ENCODE measurements around the gene APBA1. TPM values are rescaled to one million over a fixed set of nuclear protein-coding genes. Genes with fewer than 3 reads are reported as not detected.

APBA1 gene
- total RNA-seq, 1 experiment from 2014 or later = 0.05 TPM

DNA sequence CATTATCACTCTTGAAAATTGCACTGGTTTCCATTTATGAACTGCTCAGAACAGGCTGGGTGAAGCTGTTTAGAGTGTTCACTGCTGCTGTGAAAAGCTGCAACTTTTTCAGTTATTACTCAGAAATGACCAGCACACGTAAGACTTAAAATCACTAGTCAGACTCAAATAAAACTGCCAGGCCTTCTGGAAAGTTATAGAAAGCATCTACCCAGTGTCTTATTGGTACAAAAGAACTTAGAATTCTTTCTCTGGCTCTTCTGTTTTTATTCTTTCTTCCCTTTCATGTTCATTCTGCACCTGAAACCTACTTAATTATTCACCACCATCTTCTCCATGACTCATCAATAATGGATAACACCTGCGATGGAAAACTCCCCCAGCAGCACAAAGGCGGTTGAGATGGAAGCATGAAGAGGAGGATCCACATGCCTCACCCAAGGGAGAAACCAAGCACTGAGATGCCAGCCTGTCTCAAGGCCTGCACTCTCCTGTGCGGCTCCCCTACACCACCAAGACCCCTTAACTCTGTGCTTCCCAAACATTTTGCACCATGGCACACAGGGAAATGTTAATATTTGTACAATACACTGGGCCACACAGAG lies 175.2 kb downstream of the APBA1 start:
- DNase-seq (ENCODE audit: low read depth, low spot score) (no peak), ATAC-seq (no peak)
- no peaks in the 10 kb centered on the region for H3K36me3 ChIP-seq (ENCODE audit: control insufficient read depth, insufficient read depth, low read length)
- no TSS peak for BruUV-seq (replicated peaks)
- no peaks in the 10 kb centered on the region for H3K27me3 ChIP-seq (ENCODE audit: control insufficient read depth, insufficient read depth, low read length)
- H3K4me1 ChIP-seq (ENCODE audit: control insufficient read depth, insufficient read depth, low read length) = no peaks in the 10 kb centered on the region
- no peak overlapping the region for H3K27ac ChIP-seq (ENCODE audit: low read length)
- in situ Hi-C loops (cut with HindIII; ENCODE audit: low pct_unique_long_range_greater_than_20kb, low sequenced_read_pairs) (no loop called here), intact Hi-C loops (cut with micrococcal nuclease; ENCODE audit: unreplicated experiment) (no loop called here)
- H3K4me3 ChIP-seq (ENCODE audit: low read depth in 2 of 2, low read length in 2 of 2) = no peak overlapping the region
- no peak for TF ChIP-seq POLR2AphosphoS5 (IDR thresholded peaks at IDR 0.05; ENCODE audit: low read depth, low read length)
- TF ChIP-seq SIN3A (IDR thresholded peaks at IDR 0.05; ENCODE audit: borderline replicate concordance, insufficient read depth, low read depth, low read length) = no peak
- TF ChIP-seq, protein P1, sequence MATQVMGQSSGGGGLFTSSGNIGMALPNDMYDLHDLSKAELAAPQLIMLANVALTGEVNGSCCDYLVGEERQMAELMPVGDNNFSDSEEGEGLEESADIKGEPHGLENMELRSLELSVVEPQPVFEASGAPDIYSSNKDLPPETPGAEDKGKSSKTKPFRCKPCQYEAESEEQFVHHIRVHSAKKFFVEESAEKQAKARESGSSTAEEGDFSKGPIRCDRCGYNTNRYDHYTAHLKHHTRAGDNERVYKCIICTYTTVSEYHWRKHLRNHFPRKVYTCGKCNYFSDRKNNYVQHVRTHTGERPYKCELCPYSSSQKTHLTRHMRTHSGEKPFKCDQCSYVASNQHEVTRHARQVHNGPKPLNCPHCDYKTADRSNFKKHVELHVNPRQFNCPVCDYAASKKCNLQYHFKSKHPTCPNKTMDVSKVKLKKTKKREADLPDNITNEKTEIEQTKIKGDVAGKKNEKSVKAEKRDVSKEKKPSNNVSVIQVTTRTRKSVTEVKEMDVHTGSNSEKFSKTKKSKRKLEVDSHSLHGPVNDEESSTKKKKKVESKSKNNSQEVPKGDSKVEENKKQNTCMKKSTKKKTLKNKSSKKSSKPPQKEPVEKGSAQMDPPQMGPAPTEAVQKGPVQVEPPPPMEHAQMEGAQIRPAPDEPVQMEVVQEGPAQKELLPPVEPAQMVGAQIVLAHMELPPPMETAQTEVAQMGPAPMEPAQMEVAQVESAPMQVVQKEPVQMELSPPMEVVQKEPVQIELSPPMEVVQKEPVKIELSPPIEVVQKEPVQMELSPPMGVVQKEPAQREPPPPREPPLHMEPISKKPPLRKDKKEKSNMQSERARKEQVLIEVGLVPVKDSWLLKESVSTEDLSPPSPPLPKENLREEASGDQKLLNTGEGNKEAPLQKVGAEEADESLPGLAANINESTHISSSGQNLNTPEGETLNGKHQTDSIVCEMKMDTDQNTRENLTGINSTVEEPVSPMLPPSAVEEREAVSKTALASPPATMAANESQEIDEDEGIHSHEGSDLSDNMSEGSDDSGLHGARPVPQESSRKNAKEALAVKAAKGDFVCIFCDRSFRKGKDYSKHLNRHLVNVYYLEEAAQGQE (IDR thresholded peaks at IDR 0.05; ENCODE audit: insufficient read depth in 1 of 2, low read depth in 2 of 2, low read length in 1 of 2) = no peak
- TF ChIP-seq, protein P2, sequence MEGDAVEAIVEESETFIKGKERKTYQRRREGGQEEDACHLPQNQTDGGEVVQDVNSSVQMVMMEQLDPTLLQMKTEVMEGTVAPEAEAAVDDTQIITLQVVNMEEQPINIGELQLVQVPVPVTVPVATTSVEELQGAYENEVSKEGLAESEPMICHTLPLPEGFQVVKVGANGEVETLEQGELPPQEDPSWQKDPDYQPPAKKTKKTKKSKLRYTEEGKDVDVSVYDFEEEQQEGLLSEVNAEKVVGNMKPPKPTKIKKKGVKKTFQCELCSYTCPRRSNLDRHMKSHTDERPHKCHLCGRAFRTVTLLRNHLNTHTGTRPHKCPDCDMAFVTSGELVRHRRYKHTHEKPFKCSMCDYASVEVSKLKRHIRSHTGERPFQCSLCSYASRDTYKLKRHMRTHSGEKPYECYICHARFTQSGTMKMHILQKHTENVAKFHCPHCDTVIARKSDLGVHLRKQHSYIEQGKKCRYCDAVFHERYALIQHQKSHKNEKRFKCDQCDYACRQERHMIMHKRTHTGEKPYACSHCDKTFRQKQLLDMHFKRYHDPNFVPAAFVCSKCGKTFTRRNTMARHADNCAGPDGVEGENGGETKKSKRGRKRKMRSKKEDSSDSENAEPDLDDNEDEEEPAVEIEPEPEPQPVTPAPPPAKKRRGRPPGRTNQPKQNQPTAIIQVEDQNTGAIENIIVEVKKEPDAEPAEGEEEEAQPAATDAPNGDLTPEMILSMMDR (IDR thresholded peaks at IDR 0.05) = no peak
- TF ChIP-seq TCF7L2 (IDR thresholded peaks at IDR 0.05; ENCODE audit: low read depth, low read length) = no peak
- H3K9me3 ChIP-seq (ENCODE audit: control insufficient read depth, insufficient read depth, low read depth, low read length) = no peaks in the 10 kb centered on the region
- ChIA-PET POLR2A (no interaction called here), CTCF (no interaction called here)

DNA sequence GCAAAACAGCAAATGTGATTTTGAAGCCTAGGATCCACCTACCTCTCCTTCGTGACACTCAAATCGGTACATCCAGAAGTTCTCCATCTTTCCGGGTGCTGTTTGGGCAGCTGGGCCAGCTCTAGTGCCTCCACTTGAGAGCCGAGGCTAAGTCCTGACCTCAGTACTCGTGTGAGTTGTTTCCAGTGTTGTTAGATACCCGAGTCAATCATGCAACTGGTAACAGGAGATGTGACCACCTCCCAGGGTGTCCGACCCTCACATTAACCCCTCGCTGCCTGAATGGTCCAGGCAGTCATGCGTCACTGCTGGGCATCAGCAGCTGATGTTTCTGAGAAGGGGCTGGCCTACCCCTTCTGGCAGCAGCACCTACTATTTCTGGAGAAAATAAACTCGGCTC lies 176.9 kb downstream of the APBA1 start:
- POLR2A ChIA-PET = no interaction called here
- Histone ChIP-seq H3K27ac (ENCODE audit: low read length) (no peak overlapping the region), H3K27me3 (ENCODE audit: control insufficient read depth, insufficient read depth, low read length) (no peaks in the 10 kb centered on the region), H3K4me1 (ENCODE audit: control insufficient read depth, insufficient read depth, low read length) (no peaks in the 10 kb centered on the region), H3K4me3 (ENCODE audit: low read depth in 2 of 2, low read length in 2 of 2) (no peak overlapping the region), H3K9me3 (ENCODE audit: control insufficient read depth, insufficient read depth, low read depth, low read length) (no peaks in the 10 kb centered on the region), H3K36me3 (ENCODE audit: control insufficient read depth, insufficient read depth, low read length) (no peaks in the 10 kb centered on the region)
- intact Hi-C loops (cut with micrococcal nuclease; ENCODE audit: unreplicated experiment) (no loop called here), in situ Hi-C loops (cut with HindIII; ENCODE audit: low pct_unique_long_range_greater_than_20kb, low sequenced_read_pairs) (no loop called here)
- DNase-seq (ENCODE audit: low read depth, low spot score) = no peak
- CTCF ChIA-PET = no interaction called here
- BruUV-seq (replicated peaks) = no TSS peak
- no peak for ATAC-seq
- TF ChIP-seq, protein P1 (IDR thresholded peaks at IDR 0.05; ENCODE audit: insufficient read depth in 1 of 2, low read depth in 2 of 2, low read length in 1 of 2) = no peak
- TF ChIP-seq TCF7L2 (IDR thresholded peaks at IDR 0.05; ENCODE audit: low read depth, low read length) (no peak), POLR2AphosphoS5 (IDR thresholded peaks at IDR 0.05; ENCODE audit: low read depth, low read length) (no peak)
- TF ChIP-seq, protein P2 (IDR thresholded peaks at IDR 0.05) = no peak
